H9 (cell line): ENCODE results near the gene TMEM255A. TPM values are rescaled to one million over a fixed set of nuclear protein-coding genes. Genes with fewer than 3 reads are reported as not detected.

Experiments
- DNase-seq: peaks from one replicate; pipeline ENCODE4 v3.0.0-alpha.2; 2017
- H2AFZ ChIP-seq: one replicate; pipeline ENCODE4 v1.6.1; 2013; ENCODE audit warnings: mild to moderate bottlenecking, low read length, control low read depth, moderate library complexity
- H2AK5ac ChIP-seq: 2 replicates; pipeline ENCODE4 v1.6.1; 2013; ENCODE audit warnings: low read length, control low read depth, mixed read lengths; ENCODE audit not compliant: insufficient read length
- H2BK120ac ChIP-seq: one replicate; pipeline ENCODE4 v1.6.1; 2013; ENCODE audit warnings: low read depth, mild to moderate bottlenecking, low read length, control low read depth, inconsistent platforms; ENCODE audit not compliant: poor library complexity, severe bottlenecking
- H2BK12ac ChIP-seq: 2 replicates; pipeline ENCODE4 v1.6.1; 2013; ENCODE audit warnings: low read length, control low read depth, mixed read lengths, low read depth; ENCODE audit not compliant: insufficient read length
- H2BK15ac ChIP-seq: 2 replicates; pipeline ENCODE4 v1.6.1; 2013; ENCODE audit warnings: low read depth, low read length, control low read depth
- H2BK20ac ChIP-seq: one replicate; pipeline ENCODE4 v1.6.1; 2013; ENCODE audit warnings: low read depth, mild to moderate bottlenecking, low read length, control low read depth, inconsistent platforms; ENCODE audit not compliant: poor library complexity, severe bottlenecking
- H2BK5ac ChIP-seq: 2 replicates; pipeline ENCODE4 v1.6.1; 2013; ENCODE audit warnings: low read length, control low read depth, mixed read lengths; ENCODE audit not compliant: insufficient read length
- H3K14ac ChIP-seq: 2 replicates; pipeline ENCODE4 v1.6.1; 2013; ENCODE audit warnings: low read length, control low read depth; ENCODE audit not compliant: insufficient read depth
- H3K18ac ChIP-seq: 2 replicates; pipeline ENCODE4 v1.6.1; 2013; ENCODE audit warnings: low read depth, mild to moderate bottlenecking, mixed read lengths, low read length, control low read depth; ENCODE audit not compliant: insufficient read length
- H3K23ac ChIP-seq: 2 replicates; pipeline ENCODE4 v1.6.1; 2013; ENCODE audit warnings: low read length, control low read depth, mixed read lengths, low read depth; ENCODE audit not compliant: insufficient read length
- H3K23me2 ChIP-seq: 2 replicates; pipeline ENCODE4 v1.6.1; 2013; ENCODE audit warnings: low read depth, mild to moderate bottlenecking, mixed read lengths, low read length, control low read depth; ENCODE audit not compliant: insufficient read length, poor library complexity, severe bottlenecking
- H3K27ac ChIP-seq: 2 replicates; pipeline ENCODE4 v1.5.1; 2013; ENCODE audit warnings: low read length, control low read depth, mixed read lengths, low read depth; ENCODE audit not compliant: insufficient read length
- H3K27me3 ChIP-seq: 2 replicates; pipeline ENCODE4 v1.6.1; 2013; ENCODE audit warnings: low read length, control low read depth, inconsistent platforms; ENCODE audit not compliant: insufficient read depth
- H3K4ac ChIP-seq: 2 replicates; pipeline ENCODE4 v1.6.1; 2013; ENCODE audit warnings: low read depth, mild to moderate bottlenecking, control low read depth, inconsistent platforms, low read length, moderate library complexity
- H3K4me1 ChIP-seq: 2 replicates; pipeline ENCODE4 v1.6.1; 2013; ENCODE audit warnings: low read length, control low read depth, inconsistent platforms; ENCODE audit not compliant: insufficient read depth
- H3K4me2 ChIP-seq: 2 replicates; pipeline ENCODE4 v1.6.1; 2013; ENCODE audit warnings: low read length, control low read depth, mixed read lengths; ENCODE audit not compliant: insufficient read length, insufficient read depth
- H3K56ac ChIP-seq: 2 replicates; pipeline ENCODE4 v1.6.1; 2013; ENCODE audit warnings: low read depth, mild to moderate bottlenecking, mixed read lengths, low read length, control low read depth; ENCODE audit not compliant: insufficient read length
- H3K79me1 ChIP-seq: 2 replicates; pipeline ENCODE4 v1.6.1; 2013; ENCODE audit warnings: low read depth, mild to moderate bottlenecking, moderate library complexity, low read length, control low read depth, inconsistent platforms; ENCODE audit not compliant: insufficient read depth, poor library complexity, severe bottlenecking
- H3K79me2 ChIP-seq: 2 replicates; pipeline ENCODE4 v1.6.1; 2013; ENCODE audit warnings: low read length, control low read depth, inconsistent platforms; ENCODE audit not compliant: insufficient read depth
- H3K9ac ChIP-seq: 2 replicates; pipeline ENCODE4 v1.6.1; 2013; ENCODE audit warnings: low read length, control low read depth, mixed read lengths; ENCODE audit not compliant: insufficient read length; ENCODE audit errors: extremely low read depth
- H3K9me3 ChIP-seq: one replicate; pipeline ENCODE4 v1.6.1; 2013; ENCODE audit warnings: low read depth, low read length, inconsistent platforms; ENCODE audit not compliant: control insufficient read depth
- H3T11ph ChIP-seq: one replicate; pipeline ENCODE4 v1.6.1; 2013; ENCODE audit warnings: mild to moderate bottlenecking, low read length, control low read depth, inconsistent platforms
- H4K20me1 ChIP-seq: one replicate; pipeline ENCODE4 v1.6.1; 2013; ENCODE audit not compliant: control insufficient read depth, insufficient read length, insufficient read depth
- H4K5ac ChIP-seq: 2 replicates; pipeline ENCODE4 v1.6.1; 2013; ENCODE audit warnings: low read depth, mild to moderate bottlenecking, mixed read lengths, low read length, control low read depth; ENCODE audit not compliant: insufficient read length
- H4K8ac ChIP-seq: replicated peaks from 2 replicates; pipeline ENCODE4 v1.6.1; 2013; ENCODE audit warnings: low read length, control low read depth, mixed read lengths, low read depth; ENCODE audit not compliant: insufficient read length
- H4K91ac ChIP-seq: 2 replicates; pipeline ENCODE4 v1.6.1; 2013; ENCODE audit warnings: low read depth, mild to moderate bottlenecking, moderate library complexity, mixed read lengths, low read length, control low read depth; ENCODE audit not compliant: insufficient read length
- H3K27ac Mint-ChIP-seq, 3 experiments: 2 replicates in 2 of 3; 3 replicates in 1 of 3; pipeline ENCODE4 v1.8.0; 2020 to 2021; ENCODE audit warnings: mixed read lengths in 3 of 3, mild to moderate bottlenecking in 1 of 3, moderate library complexity in 1 of 3
- H3K27me3 Mint-ChIP-seq: 2 replicates; pipeline ENCODE4 v1.8.0; 2021; ENCODE audit warnings: low read depth, mild to moderate bottlenecking, moderate library complexity, mixed read lengths
- H3K36me3 Mint-ChIP-seq, 3 experiments: 2 replicates in 2 of 3; 3 replicates in 1 of 3; pipeline ENCODE4 v1.8.0; 2020 to 2021; ENCODE audit warnings: low read depth in 3 of 3, mixed read lengths in 3 of 3; ENCODE audit not compliant: insufficient read depth in 1 of 3
- H3K4me1 Mint-ChIP-seq, 2 experiments: 2 replicates each; pipeline ENCODE4 v1.8.0; 2020; ENCODE audit warnings: mixed read lengths in 2 of 2
- H3K4me3 Mint-ChIP-seq, 2 experiments: 2 replicates in 1 of 2; 3 replicates in 1 of 2; pipeline ENCODE4 v1.8.0; 2020 to 2021; ENCODE audit warnings: mild to moderate bottlenecking in 2 of 2, mixed read lengths in 2 of 2, moderate library complexity in 1 of 2
- H3K9me3 Mint-ChIP-seq, 2 experiments: 2 replicates in 1 of 2; 3 replicates in 1 of 2; pipeline ENCODE4 v1.8.0; 2020; ENCODE audit warnings: mild to moderate bottlenecking in 2 of 2, mixed read lengths in 2 of 2, moderate library complexity in 1 of 2
- whole genome bisulfite sequencing: extraction: QIAGEN DNeasy Blood & Tissue Kit; methylation state at CpG from one replicate; pipeline ENCODE4 v1.1.7; 2013; ENCODE audit warnings: missing lambda C conversion rate, low lambda C conversion rate, mixed read lengths; ENCODE audit not compliant: insufficient read length; ENCODE audit errors: extremely low coverage; 5-methylcytosine and 5-hydroxymethylcytosine counted together
- total RNA-seq: library from RNA; stranded (reverse); gene quantifications from 2 replicates; pipeline ENCODE4 v1.2.1, GENCODE V29; 2021
- TF ChIP-seq, protein P1 (sequence below): fragments of 200-600 bp; sonication (generic); conservative IDR thresholded peaks from 3 replicates; pipeline ENCODE4 v1.8.0; 2021; ENCODE audit warnings: antibody characterized with exemption, mild to moderate bottlenecking

TMEM255A gene
- total RNA-seq, 1 experiment from 2014 or later, result 0.77 TPM

GRCh38 chrX:120309873-120310705 lies 1.2 kb downstream of the TMEM255A start:
- Histone ChIP-seq H3K23me2 (peaks cover 20% of the 10 kb centered on the region), H3K9me3 (peaks cover 17% of the 10 kb centered on the region), H3K14ac (no peak overlapping the region), H3K56ac (no peak overlapping the region), H2AFZ (no peak overlapping the region), H3K9ac (no peak overlapping the region), H2BK12ac (no peak overlapping the region), H3K27ac (no peak overlapping the region), H3K79me2 (no peaks in the 10 kb centered on the region), H3K18ac (no peak overlapping the region), H3K23ac (no peak overlapping the region), H4K20me1 (no peaks in the 10 kb centered on the region), H4K8ac (no peak overlapping the region), H3K79me1 (no peaks in the 10 kb centered on the region), H4K5ac (no peak overlapping the region), H2BK120ac (no peak overlapping the region), H4K91ac (no peak overlapping the region), H3K27me3 (peaks cover 37% of the 10 kb centered on the region; the same call in 1 of the 2 replicates), H3K4ac (no peak overlapping the region), H3K4me1 (no peaks in the 10 kb centered on the region; the same call in 1 of the 2 replicates), H2BK5ac (no peak overlapping the region), H2BK20ac (no peak overlapping the region), H3K4me2 (peak overlapping the region; percentile 83), H3T11ph (no peak overlapping the region), H2BK15ac (no peak overlapping the region), H2AK5ac (no peak overlapping the region)
- Mint-ChIP-seq H3K27ac (no peak overlapping the region), H3K4me1 (peaks cover 20 to 37% of the 10 kb centered on the region in 2 experiments), H3K27me3 (peaks cover 90% of the 10 kb centered on the region), H3K4me3 (peak overlapping the region; percentile 62 to 81), H3K9me3 (peaks cover 64 to 77% of the 10 kb centered on the region in 2 experiments), H3K36me3 (peaks cover 0 to 5% (median 4%) of the 10 kb centered on the region in 3 experiments; a peak in 2 of 7 replicates)
- DNase-seq, result peak; percentile 31
- TF ChIP-seq, protein P1, sequence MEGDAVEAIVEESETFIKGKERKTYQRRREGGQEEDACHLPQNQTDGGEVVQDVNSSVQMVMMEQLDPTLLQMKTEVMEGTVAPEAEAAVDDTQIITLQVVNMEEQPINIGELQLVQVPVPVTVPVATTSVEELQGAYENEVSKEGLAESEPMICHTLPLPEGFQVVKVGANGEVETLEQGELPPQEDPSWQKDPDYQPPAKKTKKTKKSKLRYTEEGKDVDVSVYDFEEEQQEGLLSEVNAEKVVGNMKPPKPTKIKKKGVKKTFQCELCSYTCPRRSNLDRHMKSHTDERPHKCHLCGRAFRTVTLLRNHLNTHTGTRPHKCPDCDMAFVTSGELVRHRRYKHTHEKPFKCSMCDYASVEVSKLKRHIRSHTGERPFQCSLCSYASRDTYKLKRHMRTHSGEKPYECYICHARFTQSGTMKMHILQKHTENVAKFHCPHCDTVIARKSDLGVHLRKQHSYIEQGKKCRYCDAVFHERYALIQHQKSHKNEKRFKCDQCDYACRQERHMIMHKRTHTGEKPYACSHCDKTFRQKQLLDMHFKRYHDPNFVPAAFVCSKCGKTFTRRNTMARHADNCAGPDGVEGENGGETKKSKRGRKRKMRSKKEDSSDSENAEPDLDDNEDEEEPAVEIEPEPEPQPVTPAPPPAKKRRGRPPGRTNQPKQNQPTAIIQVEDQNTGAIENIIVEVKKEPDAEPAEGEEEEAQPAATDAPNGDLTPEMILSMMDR, result no peak
- WGBS, result 100% methylated on average over 3 of the region's 32 CpGs
